CD4-positive, alpha-beta T cell treated with Interleukin-21 for 1 hour (primary cell): ENCODE data around the gene CTBP2.

Experiments
- DNase-seq: peaks from one replicate; pipeline ENCODE4 v3.0.0-alpha.2; 2020

CTBP2 gene

DNA sequence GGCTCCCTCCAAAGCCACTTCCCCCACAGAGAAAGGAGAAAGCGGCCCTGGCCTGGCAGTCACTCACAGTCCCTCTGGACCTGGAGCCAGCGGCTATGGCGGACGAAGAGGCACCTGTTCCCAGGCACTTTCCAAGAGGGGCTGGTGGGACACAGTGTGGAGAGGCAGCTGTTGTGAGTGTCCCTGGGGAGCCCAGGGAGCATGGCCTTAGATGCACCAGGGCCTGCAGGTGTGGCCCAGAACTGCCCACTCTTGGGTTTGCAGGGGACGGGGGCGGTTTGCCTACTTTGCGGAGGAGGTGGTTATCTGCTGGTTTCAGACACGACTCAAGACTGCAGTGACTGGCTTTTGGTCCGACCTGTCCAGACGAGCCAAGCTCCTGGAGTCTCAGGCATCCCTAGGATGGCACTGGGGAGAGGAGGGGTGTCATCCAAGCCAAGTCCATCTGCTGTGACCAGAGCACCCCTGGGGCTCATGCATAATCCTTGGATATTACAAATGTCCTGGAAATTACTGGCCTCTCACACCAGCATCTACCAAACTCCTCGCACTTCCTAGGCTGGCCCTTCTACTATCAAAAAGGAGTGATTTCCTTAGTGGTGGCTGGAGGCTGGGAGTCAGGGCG lies 18.4 kb downstream of the CTBP2 start:
- no peak for DNase-seq

- no peak for DNase-seq
Observed at GRCh38 chr10:125141150-125141859, 19.1 kb downstream of the CTBP2 start.

DNA sequence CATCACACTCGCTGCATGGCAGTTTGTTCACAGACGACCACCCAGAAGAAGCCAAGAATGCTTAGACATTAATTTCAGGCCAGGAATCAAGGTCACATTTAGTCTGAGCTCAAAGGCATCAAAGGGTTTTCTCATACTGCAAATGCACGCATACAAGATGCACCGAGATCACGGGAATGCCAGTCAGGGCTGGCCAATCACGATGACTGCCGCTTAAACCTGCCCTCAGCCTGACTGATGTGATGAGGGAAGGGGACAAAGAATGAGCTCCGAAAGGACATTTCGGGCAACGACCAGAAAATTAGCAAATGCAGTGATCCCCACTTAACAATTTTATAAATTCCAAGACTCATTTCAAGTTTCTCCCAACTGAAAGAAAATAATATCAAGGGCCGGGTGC lies 20.2 kb downstream of the CTBP2 start:
- DNase-seq, result no peak

DNA sequence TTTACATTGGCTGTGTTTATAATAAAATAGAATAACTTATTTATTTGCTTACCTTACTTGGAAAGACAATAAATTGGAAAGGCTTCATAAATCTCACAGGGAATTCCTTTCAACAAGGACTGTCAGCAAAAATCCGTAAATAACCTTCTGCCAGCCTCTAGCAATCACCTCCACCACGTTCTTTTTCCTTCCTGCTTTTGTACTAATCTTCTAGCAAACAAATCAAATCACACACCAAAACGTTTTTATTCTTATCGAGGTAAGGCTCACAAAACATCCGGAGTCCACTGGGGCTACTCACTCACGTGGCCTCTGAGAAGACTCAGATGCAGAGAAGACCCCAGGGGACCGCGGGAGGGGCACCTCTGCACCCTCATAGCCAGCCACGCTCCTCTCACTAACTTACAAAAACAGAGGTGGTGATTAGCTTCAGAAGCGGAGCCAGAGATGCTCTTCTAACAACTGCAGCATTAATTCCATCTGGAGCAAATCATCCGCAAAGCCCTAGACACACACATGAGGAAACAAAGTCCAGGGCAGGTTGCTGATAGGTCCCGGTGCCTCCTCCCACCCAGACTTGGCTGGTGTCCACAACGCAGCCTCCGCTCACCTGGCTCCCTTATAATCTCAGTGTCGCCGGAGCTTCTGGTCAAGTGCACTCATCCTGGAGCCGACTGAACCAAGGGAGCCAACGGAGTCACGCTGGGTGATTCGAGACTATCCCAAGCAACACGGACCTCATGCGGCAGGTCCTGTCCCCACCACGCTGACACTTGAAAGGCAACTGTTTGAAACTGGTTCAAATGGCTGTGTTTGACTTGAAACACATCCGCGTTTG lies 22.5 kb downstream of the CTBP2 start:
- no peak for DNase-seq

DNA sequence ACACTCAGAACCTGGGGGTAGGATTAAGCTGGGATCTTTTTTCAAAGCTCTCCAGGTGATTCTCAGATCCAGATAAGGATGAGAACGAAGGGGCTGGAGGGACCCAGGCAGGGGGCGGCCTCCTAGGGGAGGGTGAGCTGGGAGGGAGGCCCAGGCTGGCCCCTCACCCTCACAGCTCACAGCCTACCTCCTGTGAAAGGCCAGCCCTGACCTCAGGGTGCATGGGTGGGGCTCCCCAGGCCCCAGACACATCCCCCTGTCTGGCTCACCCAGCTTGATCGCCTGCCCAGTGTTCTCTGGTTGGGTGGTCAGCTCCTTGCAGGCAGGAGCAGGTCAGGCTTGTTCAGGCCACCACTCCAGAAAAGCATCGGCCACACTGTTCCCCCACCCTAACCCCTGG lies 24.3 kb downstream of the CTBP2 start:
- no peak for DNase-seq

- no peak for DNase-seq
Observed at GRCh38 chr10:125135771-125136035, 24.7 kb downstream of the CTBP2 start.

- no peak for DNase-seq
Observed at GRCh38 chr10:125134916-125135770, 25.2 kb downstream of the CTBP2 start.

DNA sequence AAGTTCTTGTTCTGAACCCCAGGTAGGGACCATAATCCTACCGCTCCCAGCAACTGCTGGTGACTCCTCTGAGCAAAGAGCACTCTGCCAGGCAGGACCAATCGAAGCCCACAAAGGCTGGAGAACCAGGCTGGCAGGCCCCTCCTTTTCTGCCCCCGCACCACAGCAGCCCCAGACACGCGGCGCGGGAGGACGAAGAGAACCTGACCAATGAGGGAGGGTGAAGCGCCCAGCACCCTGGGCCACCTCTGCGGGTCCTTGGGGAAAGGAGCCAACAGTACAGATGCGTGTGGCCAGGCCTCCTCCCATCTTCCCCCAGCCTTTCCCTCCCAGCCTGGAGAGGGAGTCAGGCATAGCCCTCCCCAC lies 25.9 kb downstream of the CTBP2 start:
- no peak for DNase-seq

DNA sequence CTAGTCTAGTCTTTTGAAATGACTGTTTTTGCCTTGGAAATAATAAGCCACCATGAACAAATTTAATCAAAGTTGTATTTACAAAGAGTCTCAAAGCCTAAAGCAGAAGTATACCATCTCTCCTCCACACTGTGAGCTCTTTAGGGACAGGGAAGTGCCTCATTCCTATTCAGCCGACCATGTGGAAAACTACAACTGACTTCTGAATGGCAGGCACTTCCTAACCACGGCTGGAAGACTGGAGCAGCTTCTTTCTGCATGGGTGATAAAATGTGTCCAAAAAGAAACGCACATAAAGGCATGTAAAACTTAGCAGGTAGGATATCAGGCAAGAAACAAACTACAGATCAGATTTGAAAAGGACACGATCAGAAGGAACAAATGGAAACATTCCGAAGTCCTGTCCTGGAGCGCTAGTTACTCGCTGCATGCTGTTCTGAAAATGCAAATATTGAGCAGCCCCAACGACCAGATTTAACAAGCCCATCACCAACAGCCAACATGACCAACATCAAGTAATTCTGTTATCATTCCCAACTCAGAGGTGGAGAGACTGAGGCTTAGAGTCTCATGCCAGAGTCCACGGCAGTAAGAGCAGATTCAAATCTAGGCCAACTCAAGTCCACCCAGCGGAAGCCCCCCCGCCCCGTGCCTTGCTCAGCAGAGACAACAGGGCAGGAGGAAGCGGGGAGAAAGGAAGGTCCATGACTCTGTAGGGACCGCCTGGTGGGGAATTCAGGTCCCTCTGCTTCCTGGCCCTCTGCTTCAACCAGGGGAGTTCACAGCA lies 26.5 kb downstream of the CTBP2 start:
- no peak for DNase-seq

DNA sequence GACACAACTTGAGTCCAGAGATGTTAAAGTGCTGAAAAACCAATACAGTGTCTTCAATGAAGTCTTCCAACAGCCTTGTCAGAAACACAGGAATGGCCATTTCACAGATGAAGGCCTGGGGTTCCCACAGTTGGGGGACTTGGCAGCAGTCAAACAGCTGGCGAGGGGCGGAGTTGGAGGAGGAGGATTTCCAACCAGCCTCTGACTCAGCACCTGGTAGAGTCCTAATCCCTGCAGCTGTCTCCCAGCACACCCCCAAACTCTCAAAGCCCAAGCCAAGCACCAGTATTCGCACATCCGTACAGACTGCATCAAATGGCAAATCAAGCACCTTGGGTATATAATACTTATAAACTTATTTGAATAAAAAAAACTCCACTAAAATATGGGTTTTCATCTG lies 28.0 kb downstream of the CTBP2 start:
- no peak for DNase-seq

GRCh38 chr10:125130916-125131315 lies 29.4 kb downstream of the CTBP2 start:
- DNase-seq, result no peak

GRCh38 chr10:125130260-125130659 lies 30.1 kb downstream of the CTBP2 start:
- no peak for DNase-seq

DNA sequence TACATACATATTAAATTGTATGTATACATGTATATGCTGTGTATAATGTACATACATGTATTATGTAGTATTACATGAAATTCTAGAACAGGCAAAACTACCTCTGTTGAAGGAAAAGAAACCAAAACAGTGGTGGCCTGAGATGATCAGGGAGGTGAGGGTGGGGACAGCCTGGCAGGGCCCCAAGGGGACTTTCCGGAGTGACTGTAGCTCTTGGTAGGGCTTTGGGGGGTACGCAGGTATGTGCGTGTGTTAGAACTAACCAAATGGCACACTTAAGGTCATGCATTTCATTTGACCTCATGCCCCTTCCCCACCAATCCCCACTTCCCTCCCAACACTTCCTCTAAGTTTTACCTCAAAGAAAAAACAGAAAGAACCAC lies 31.3 kb downstream of the CTBP2 start:
- no peak for DNase-seq

DNA sequence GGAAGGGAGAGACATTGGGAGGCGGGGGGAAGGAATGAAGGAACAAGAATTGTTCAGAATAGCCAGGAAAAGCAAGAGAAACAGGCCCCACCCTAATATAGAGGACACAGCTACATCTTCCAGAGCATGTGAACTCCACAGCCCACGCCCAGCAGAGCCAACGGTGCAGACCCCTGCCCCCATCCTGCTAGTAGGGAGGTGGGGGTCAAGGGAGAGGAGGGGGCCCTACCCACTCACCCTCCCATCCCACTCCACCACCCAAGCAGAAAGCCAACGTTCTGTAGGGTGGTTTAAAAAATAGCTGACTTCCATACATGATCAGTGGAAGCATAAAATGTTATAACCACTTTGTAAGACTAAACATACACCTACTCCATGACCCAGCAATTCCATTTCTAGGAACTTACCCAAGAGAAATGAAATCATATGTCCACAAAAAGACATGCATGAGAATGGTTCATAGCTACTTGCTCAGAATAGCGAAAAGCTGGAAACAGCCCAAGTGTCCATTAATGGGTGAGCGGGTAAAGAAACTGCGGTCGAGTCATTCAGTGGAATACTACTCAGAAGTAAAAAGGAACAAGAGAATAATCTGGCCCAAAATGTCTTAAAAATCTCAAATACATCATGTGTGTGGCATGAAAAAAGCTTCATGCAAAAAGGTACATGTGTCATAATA lies 31.8 kb downstream of the CTBP2 start:
- DNase-seq, result no peak

DNA sequence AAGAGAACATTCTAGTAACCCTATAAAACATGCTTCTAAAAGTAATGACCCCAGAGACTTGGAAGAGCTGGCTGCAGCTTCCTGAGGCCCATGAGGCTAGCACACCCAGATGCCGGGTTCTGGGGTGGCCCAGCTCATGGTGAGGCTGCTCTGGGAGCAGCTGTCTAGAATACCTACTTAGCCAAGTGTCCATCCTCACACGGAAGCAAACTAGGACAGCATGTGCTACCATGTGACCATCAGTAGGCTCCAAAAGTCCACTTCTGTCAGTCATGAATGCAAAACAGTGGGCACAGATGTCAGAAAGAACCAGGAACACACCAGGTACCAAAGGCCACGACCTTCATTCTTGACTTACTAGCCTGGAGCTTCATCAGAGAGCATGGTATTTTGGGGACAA lies 32.4 kb downstream of the CTBP2 start:
- DNase-seq, result no peak

DNA sequence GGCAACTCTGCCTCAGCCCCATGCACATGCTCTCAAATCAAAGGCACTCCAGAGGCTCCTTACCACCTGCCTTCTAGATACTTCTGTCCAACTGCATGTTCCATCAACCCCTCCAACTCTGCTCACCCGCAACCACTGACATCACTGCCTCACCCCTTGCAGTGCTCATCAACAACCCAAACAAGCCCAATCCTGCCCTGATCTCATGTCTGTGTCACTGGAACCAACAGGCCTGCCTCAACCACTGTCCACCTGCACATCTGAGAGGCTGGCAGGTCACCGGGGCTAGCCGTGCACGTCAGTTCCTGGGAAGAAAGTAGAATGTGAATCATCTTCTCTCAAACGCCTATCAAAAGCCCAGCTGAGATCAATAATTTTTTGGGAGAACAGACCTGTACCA lies 33.3 kb downstream of the CTBP2 start:
- DNase-seq, result no peak

- DNase-seq, result no peak
Observed at GRCh38 chr10:125125951-125126735, 34.2 kb downstream of the CTBP2 start.

DNA sequence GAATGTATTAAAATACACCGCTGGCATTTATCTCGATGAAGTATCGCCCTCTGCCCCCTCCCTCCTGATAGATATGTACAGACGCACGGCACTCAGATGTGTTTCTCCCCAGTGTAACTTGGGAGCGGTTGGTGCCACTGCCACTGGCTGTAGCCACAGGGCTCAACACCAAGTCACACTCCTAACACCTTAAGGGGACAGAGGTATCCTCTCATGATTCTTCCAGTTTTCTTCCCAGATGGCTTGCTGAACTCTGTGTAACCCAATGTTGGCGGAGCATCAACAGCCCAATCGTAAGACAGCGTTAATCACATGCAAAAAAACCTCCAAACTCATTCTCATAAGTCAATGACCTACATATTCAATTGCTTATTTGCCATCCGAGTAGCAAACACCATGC lies 35.5 kb downstream of the CTBP2 start:
- DNase-seq, result no peak

- no peak for DNase-seq
Observed at GRCh38 chr10:125124115-125124487, 36.3 kb downstream of the CTBP2 start.

- no peak for DNase-seq
Observed at GRCh38 chr10:125123476-125124114, 36.8 kb downstream of the CTBP2 start.

DNA sequence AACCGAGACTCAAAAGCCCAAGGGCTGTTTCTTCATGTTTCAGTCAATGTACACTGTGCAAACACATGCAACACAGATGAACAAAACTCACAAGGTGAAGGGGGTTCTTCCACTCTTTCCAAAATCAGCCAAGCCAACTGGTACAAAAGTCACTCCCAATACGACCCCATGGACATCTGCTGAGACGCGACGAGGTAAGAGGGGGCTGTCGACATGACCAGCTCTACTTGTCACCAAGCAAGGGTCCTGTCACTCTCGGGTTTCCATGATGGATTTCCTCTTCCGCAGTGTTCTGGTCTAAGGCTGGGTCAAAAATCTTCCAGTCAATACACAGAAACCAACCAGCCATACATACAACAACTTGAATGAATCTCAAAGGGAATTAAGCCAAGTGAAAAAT lies 37.8 kb downstream of the CTBP2 start:
- no peak for DNase-seq
